DOHH2 (cell line): ENCODE measurements around the gene SHISA6.

ENCODE experiments used
- H3F3A ChIP-seq: fragments of 200-600 bp; sonication (generic), shearing (Covaris generic); 2 replicates; pipeline ENCODE4 v1.6.0; 2016; ENCODE audit warnings: antibody characterized with exemption, mild to moderate bottlenecking; ENCODE audit not compliant: control insufficient read depth, insufficient read depth
- H3K27ac ChIP-seq: fragments of 200-600 bp; sonication (generic); 2 replicates; pipeline ENCODE4 v1.5.1; 2014; ENCODE audit warnings: low read depth, mild to moderate bottlenecking, low read length, moderate library complexity
- H3K27me3 ChIP-seq: fragments of 200-600 bp; sonication (generic); 2 replicates; pipeline ENCODE4 v1.6.1; 2014; ENCODE audit warnings: mild to moderate bottlenecking, low read length, mixed read lengths; ENCODE audit not compliant: control insufficient read depth
- H3K36me3 ChIP-seq: fragments of 200-600 bp; sonication (generic); 2 replicates; pipeline ENCODE4 v1.6.1; 2014; ENCODE audit warnings: mild to moderate bottlenecking, low read length, moderate library complexity, mixed read lengths; ENCODE audit not compliant: control insufficient read depth
- H3K4me1 ChIP-seq: fragments of 200-600 bp; sonication (generic); 2 replicates; pipeline ENCODE4 v1.6.1; 2014; ENCODE audit warnings: mild to moderate bottlenecking, low read length, mixed read lengths; ENCODE audit not compliant: control insufficient read depth
- H3K4me2 ChIP-seq: fragments of 200-600 bp; sonication (generic); 2 replicates; pipeline ENCODE4 v1.6.0; 2014; ENCODE audit warnings: mild to moderate bottlenecking, low read length, moderate library complexity
- H3K4me3 ChIP-seq: fragments of 200-600 bp; sonication (generic); 2 replicates; pipeline ENCODE4 v1.5.1; 2014; ENCODE audit warnings: mild to moderate bottlenecking, low read length, mixed read lengths
- H3K79me2 ChIP-seq: fragments of 200-600 bp; sonication (generic); 2 replicates; pipeline ENCODE4 v1.6.1; 2014; ENCODE audit warnings: mild to moderate bottlenecking, low read length, mixed read lengths; ENCODE audit not compliant: control insufficient read depth
- H3K9me2 ChIP-seq: fragments of 200-600 bp; sonication (generic); replicated peaks from 2 replicates; pipeline ENCODE4 v1.6.1; 2014; ENCODE audit warnings: mild to moderate bottlenecking, low read length, mixed read lengths; ENCODE audit not compliant: control insufficient read depth
- H3K9me3 ChIP-seq: fragments of 200-600 bp; sonication (generic); 2 replicates; pipeline ENCODE4 v1.6.1; 2014; ENCODE audit warnings: antibody characterized with exemption, low read length, mixed read lengths; ENCODE audit not compliant: control insufficient read depth, insufficient read depth
- H4K20me1 ChIP-seq: fragments of 200-600 bp; sonication (generic); 2 replicates; pipeline ENCODE4 v1.6.0; 2014; ENCODE audit warnings: low read depth, mild to moderate bottlenecking, antibody characterized with exemption, low read length, moderate library complexity; ENCODE audit not compliant: control insufficient read depth, insufficient read depth
- EZH2phosphoT487 ChIP-seq: fragments of 200-600 bp; sonication (generic); IDR thresholded peaks from 2 replicates; pipeline ENCODE4 v1.6.1; 2017; ENCODE audit warnings: borderline replicate concordance, mild to moderate bottlenecking, antibody characterized with exemption, low read length, moderate library complexity, mixed read lengths
- TF ChIP-seq, protein P1 (sequence below): fragments of 200-600 bp; sonication (generic); IDR thresholded peaks from one replicate; pipeline ENCODE4 v1.5.1; 2014; ENCODE audit warnings: antibody characterized with exemption, mild to moderate bottlenecking, low read depth, low read length; ENCODE audit not compliant: poor library complexity, severe bottlenecking

The SHISA6 gene

DNA sequence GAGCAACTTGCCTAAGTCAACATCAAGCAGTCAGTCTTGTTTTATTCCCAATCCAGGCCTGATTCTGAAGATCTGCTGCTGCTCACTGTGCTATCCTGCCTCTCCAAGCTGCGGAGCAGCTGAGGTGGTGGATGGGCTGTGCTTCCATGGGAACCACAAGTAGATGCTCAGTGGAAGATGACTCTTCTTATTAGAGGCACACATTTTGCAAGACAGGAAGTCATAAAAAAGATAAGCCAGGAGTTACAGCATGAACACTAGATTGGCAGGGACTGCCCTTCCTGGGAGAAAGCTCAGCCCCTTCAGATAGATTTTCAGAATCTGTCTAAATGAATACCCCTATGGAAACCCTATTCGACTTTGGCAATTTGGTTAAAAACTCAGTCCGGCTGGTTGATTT is 143.1 kb downstream of the SHISA6 start:
- no peaks in the 10 kb centered on the region for H3K9me2 ChIP-seq
- peaks cover 3% of the 10 kb centered on the region; the same call in 1 of the 2 replicates for H3K9me3 ChIP-seq
- H3K36me3 ChIP-seq: no peaks in the 10 kb centered on the region
- H3K4me2 ChIP-seq: no peak overlapping the region
- no peaks in the 10 kb centered on the region for H4K20me1 ChIP-seq
- H3K4me3 ChIP-seq: no peak overlapping the region
- H3K27ac ChIP-seq: no peak overlapping the region
- no peaks in the 10 kb centered on the region for H3K4me1 ChIP-seq
- H3F3A ChIP-seq: no peaks in the 10 kb centered on the region
- no peaks in the 10 kb centered on the region for H3K79me2 ChIP-seq
- no peak for TF ChIP-seq EZH2phosphoT487
- TF ChIP-seq, protein P1, sequence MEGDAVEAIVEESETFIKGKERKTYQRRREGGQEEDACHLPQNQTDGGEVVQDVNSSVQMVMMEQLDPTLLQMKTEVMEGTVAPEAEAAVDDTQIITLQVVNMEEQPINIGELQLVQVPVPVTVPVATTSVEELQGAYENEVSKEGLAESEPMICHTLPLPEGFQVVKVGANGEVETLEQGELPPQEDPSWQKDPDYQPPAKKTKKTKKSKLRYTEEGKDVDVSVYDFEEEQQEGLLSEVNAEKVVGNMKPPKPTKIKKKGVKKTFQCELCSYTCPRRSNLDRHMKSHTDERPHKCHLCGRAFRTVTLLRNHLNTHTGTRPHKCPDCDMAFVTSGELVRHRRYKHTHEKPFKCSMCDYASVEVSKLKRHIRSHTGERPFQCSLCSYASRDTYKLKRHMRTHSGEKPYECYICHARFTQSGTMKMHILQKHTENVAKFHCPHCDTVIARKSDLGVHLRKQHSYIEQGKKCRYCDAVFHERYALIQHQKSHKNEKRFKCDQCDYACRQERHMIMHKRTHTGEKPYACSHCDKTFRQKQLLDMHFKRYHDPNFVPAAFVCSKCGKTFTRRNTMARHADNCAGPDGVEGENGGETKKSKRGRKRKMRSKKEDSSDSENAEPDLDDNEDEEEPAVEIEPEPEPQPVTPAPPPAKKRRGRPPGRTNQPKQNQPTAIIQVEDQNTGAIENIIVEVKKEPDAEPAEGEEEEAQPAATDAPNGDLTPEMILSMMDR: no peak
- H3K27me3 ChIP-seq: no peaks in the 10 kb centered on the region

DNA sequence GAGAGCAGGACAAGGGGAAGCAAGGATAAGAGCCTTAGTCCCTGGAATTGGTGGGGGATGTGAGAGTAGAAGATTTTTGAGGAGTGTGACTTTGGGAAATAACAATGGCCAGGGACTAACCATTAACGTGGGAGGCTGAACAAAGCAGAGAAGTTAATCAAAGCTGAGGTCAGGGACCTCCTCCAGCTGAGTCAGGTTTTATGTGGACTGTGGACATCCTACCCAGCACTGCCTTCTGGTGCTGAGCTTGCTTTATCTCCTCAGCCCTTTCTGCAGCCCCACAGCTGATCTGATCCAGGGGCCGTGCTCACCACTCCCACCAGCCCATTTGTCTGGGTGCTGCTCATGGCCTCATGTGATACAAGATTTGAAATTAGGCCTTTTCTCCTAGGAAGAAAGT is 146.6 kb downstream of the SHISA6 start:
- TF ChIP-seq, protein P1: no peak
- TF ChIP-seq EZH2phosphoT487: no peak
- H3K4me1 ChIP-seq: no peaks in the 10 kb centered on the region
- H3K27me3 ChIP-seq: no peaks in the 10 kb centered on the region

DNA sequence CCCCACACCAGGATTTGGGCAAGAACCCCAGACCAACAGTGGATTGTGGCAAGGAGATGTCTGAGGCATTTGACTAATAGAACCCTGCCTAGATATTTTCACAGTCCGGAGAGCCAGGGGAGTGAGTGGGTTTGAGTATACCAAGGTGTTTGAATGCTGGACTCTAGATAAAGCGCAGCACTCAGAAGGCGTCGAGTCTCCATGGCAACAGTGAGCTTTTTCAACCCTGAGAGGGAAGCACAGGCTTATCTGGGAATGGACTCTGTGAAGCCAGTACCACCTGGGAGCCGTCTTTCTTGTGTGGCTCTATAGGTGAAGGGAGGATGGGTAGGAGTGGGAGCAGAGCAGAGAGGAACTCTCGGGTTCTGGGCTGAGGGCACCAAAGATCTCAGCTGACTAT is 147.0 kb downstream of the SHISA6 start:
- TF ChIP-seq, protein P1: no peak
- TF ChIP-seq EZH2phosphoT487: no peak
- Histone ChIP-seq H3K9me2 (no peaks in the 10 kb centered on the region), H3F3A (no peaks in the 10 kb centered on the region), H3K4me3 (no peak overlapping the region), H4K20me1 (no peaks in the 10 kb centered on the region), H3K4me1 (no peaks in the 10 kb centered on the region), H3K27me3 (no peaks in the 10 kb centered on the region), H3K4me2 (no peak overlapping the region), H3K9me3 (peaks cover 3% of the 10 kb centered on the region; the same call in 1 of the 2 replicates), H3K27ac (no peak overlapping the region), H3K36me3 (no peaks in the 10 kb centered on the region), H3K79me2 (no peaks in the 10 kb centered on the region)

More for the DNA sequence above, 146.6 kb downstream of the SHISA6 start:
- peaks cover 3% of the 10 kb centered on the region; the same call in 1 of the 2 replicates for H3K9me3 ChIP-seq
- no peak overlapping the region for H3K27ac ChIP-seq
- no peak overlapping the region for H3K4me3 ChIP-seq
- no peaks in the 10 kb centered on the region for H3F3A ChIP-seq
- H3K4me2 ChIP-seq: no peak overlapping the region
- no peaks in the 10 kb centered on the region for H3K9me2 ChIP-seq
- no peaks in the 10 kb centered on the region for H4K20me1 ChIP-seq
- no peaks in the 10 kb centered on the region for H3K36me3 ChIP-seq
- H3K79me2 ChIP-seq: no peaks in the 10 kb centered on the region
